Effector CD8-positive, alpha-beta T cell (primary cell): ENCODE data around the gene TFEC.
"Not testable (repeated sequence)": the region's sequence is repeated elsewhere in the genome, so short reads cannot be mapped to it uniquely, and the experiment has no call there.

Experiments
- DNase-seq: peaks from one replicate; lab custom pipeline; 2025; lab: John Stamatoyannopoulos, UW

TFEC gene

GRCh38 chr7:115929736-115930135, 100.8 kb downstream of the TFEC start:
- not testable (repeated sequence) for DNase-seq

GRCh38 chr7:115924411-115924810, 106.2 kb downstream of the TFEC start:
- DNase-seq, result no peak

GRCh38 chr7:115920367-115920766, 110.2 kb downstream of the TFEC start:
- DNase-seq, result no peak

- DNase-seq, result no peak
Measured at GRCh38 chr7:115914951-115915350, 115.6 kb downstream of the TFEC start.

GRCh38 chr7:115911465-115911864, 119.1 kb downstream of the TFEC start:
- DNase-seq, result no peak

- no peak for DNase-seq
Measured at GRCh38 chr7:115910541-115911164, 119.9 kb downstream of the TFEC start.

- no peak for DNase-seq
Measured at GRCh38 chr7:115906731-115907130, 123.8 kb downstream of the TFEC start.

GRCh38 chr7:115889669-115889984, 140.9 kb downstream of the TFEC start:
- DNase-seq, result no peak

- no peak for DNase-seq
Measured at GRCh38 chr7:115888981-115889668, 141.4 kb downstream of the TFEC start.

- no peak for DNase-seq
Measured at GRCh38 chr7:115885550-115885949, 145.0 kb downstream of the TFEC start.
